Right hindlimb (tissue), 1 donor: ENCODE results near the gene EFCAB12.
A peak's percentile ranks its signal among the peaks of the same experiment; 100 is the strongest.

ENCODE experiments used
- DNase-seq: peaks from one replicate; pipeline ENCODE4 v3.0.0-alpha.2; 2018

Gene EFCAB12

GRCh38 chr3:129428376-129429079 is at the start of gene EFCAB12:
EFCAB12 (minus strand) TSS chr3:129428636; CDS start chr3:129428488, 148 bp downstream.
- DNase-seq: peak; percentile 97

GRCh38 chr3:129476586-129476985 is 48.1 kb upstream of the EFCAB12 start:
- DNase-seq: no peak

- no peak for DNase-seq
Measured at GRCh38 chr3:129475863-129476262, 47.4 kb upstream of the EFCAB12 start.

- no peak for DNase-seq
Measured at GRCh38 chr3:129474984-129475804, 46.8 kb upstream of the EFCAB12 start.

- DNase-seq: no peak
Measured at GRCh38 chr3:129473769-129474152, 45.3 kb upstream of the EFCAB12 start.

GRCh38 chr3:129473067-129473768 is 44.8 kb upstream of the EFCAB12 start:
- no peak for DNase-seq

GRCh38 chr3:129470861-129471260 is 42.4 kb upstream of the EFCAB12 start:
- DNase-seq: no peak

GRCh38 chr3:129469026-129469425 is 40.6 kb upstream of the EFCAB12 start:
- no peak for DNase-seq

- no peak for DNase-seq
Measured at GRCh38 chr3:129467932-129468331, 39.5 kb upstream of the EFCAB12 start.

- DNase-seq: no peak
Measured at GRCh38 chr3:129463716-129464115, 35.3 kb upstream of the EFCAB12 start.

- no peak for DNase-seq
Measured at GRCh38 chr3:129463094-129463493, 34.7 kb upstream of the EFCAB12 start.

GRCh38 chr3:129462361-129462968 is 34.0 kb upstream of the EFCAB12 start:
- no peak for DNase-seq

GRCh38 chr3:129461461-129462146 is 33.2 kb upstream of the EFCAB12 start:
- DNase-seq: no peak

- no peak for DNase-seq
Measured at GRCh38 chr3:129461022-129461421, 32.6 kb upstream of the EFCAB12 start.

- no peak for DNase-seq
Measured at GRCh38 chr3:129460572-129460971, 32.1 kb upstream of the EFCAB12 start.

GRCh38 chr3:129460155-129460554 is 31.7 kb upstream of the EFCAB12 start:
- no peak for DNase-seq

- DNase-seq: no peak
Measured at GRCh38 chr3:129453732-129454131, 25.3 kb upstream of the EFCAB12 start.

GRCh38 chr3:129449279-129450115 is 21.1 kb upstream of the EFCAB12 start:
- no peak for DNase-seq

- DNase-seq: no peak
Measured at GRCh38 chr3:129448186-129448895, 19.9 kb upstream of the EFCAB12 start.

- DNase-seq: no peak
Measured at GRCh38 chr3:129446926-129447325, 18.5 kb upstream of the EFCAB12 start.

- no peak for DNase-seq
Measured at GRCh38 chr3:129445471-129445870, 17.0 kb upstream of the EFCAB12 start.
